H1 (cell line): ENCODE data around the gene GLO1. TPM values are rescaled to one million over a fixed set of nuclear protein-coding genes. Genes with fewer than 3 reads are reported as not detected.

ENCODE experiments used
- ATF2 ChIP-seq: IDR thresholded peaks from 2 replicates; pipeline ENCODE4 v1.6.1; 2012; ENCODE audit warnings: low read length, inconsistent platforms
- CHD7 ChIP-seq: fragments of 300-600 bp; sonication (generic); IDR thresholded peaks from 2 replicates; pipeline ENCODE4 v1.7.1; 2012; ENCODE audit warnings: low read length, moderate library complexity, mild to moderate bottlenecking, inconsistent platforms; ENCODE audit not compliant: insufficient replicate concordance
- polyA plus RNA-seq, 7 experiments: library from polyadenylated mRNA; depleted of rRNA in 3 of 7; stranded (reverse) in 5 of 7; unstranded in 2 of 7; fragments of >200 nt in 5 of 7; fragments of 200-250 nt in 2 of 7; gene quantifications; 1 replicate in 5 of 7; 2 replicates in 1 of 7; 4 replicates in 1 of 7; pipeline versions ENCODE4 v1.2.1 to v1.2.3, GENCODE V29; 2011 to 2013; ENCODE audit warnings: missing spikeins in 2 of 7, mixed read lengths in 2 of 7
- total RNA-seq: library from RNA; stranded (reverse); fragmentation: NEBNext Ultra II Directional; extraction: Animal tissue kit (Norgen Biotek cat#: 25700); gene quantifications from 2 replicates; pipeline ENCODE4 v1.2.1, GENCODE V29; 2021

GLO1 gene
- total and polyA plus RNA-seq, 2 of the 8 experiments (the other 6 are each of a cell fraction or from before 2014, with no cell fraction given): 104 to 170 TPM

GRCh38 chr6:38637756-38638155 is 65.2 kb downstream of the GLO1 start (continued):
- TF ChIP-seq CHD7 (no peak), ATF2 (no peak)
- TF ChIP-seq, all 59 proteins: peak for 0
